HCT116 (cell line): Measurements from ENCODE around the gene SPON2. TPM values are rescaled to one million over a fixed set of nuclear protein-coding genes. Genes with fewer than 3 reads are reported as not detected.

Source experiments
- ATAC-seq: fragments of 200-7000 bp; cut with Tn5 transposase; 2 replicates; pipeline ENCODE4 v1.9.1; 2020; ENCODE audit warnings: mild to moderate bottlenecking, moderate library complexity
- BruUV-seq: library from RNA; stranded (reverse); fragments of 400-500 nt; replicated peaks from 2 replicates; lab custom pipeline; 2021; lab: Mats Ljungman, UMichigan
- CTCF ChIA-PET: fragments of 300-600 bp; sonication (Branson Sonifier 250); formaldehyde crosslinking; loops from one replicate; lab custom pipeline; 2021; ENCODE audit warnings: antibody characterized with exemption; lab: Charles Lee
- POLR2A ChIA-PET: fragments of 300-600, 350-600 bp; sonication (Branson Sonifier 250); formaldehyde crosslinking; loops from one replicate; lab custom pipeline; 2021; ENCODE audit warnings: antibody characterized with exemption; lab: Charles Lee
- RAD21 ChIA-PET, 2 experiments: fragments of 300-600 bp; sonication (Branson Sonifier 250); formaldehyde crosslinking; loops; one replicate each; lab custom pipeline; 2023; ENCODE audit warnings: low total read pairs in 2 of 2; ENCODE audit not compliant: uncharacterized antibody in 2 of 2, unreplicated experiment in 2 of 2, low non-redundant PET in 1 of 2; lab: Charles Lee
- DNase-seq: peaks from one replicate; pipeline ENCODE4 v3.0.0-alpha.2; 2010; ENCODE audit warnings: low read depth, low spot score
- H2AFZ ChIP-seq: fragments of 200-600 bp; shearing (Covaris generic), sonication (generic); 2 replicates; pipeline ENCODE4 v1.6.1; 2017; ENCODE audit warnings: low read depth, mixed run types, mixed read lengths, antibody characterized with exemption, low read length; ENCODE audit not compliant: poor library complexity, severe bottlenecking
- H3K27ac ChIP-seq: 2 replicates; pipeline ENCODE4 v1.5.1; 2012; ENCODE audit warnings: low read depth, low read length
- H3K27me3 ChIP-seq: fragments of 200-600 bp; sonication (generic); 2 replicates; pipeline ENCODE4 v1.6.1; 2016; ENCODE audit warnings: mixed run types, low read length, mixed read lengths; ENCODE audit not compliant: insufficient read depth
- H3K36me3 ChIP-seq, 2 experiments: fragments of 200-500 bp in 1 of 2; fragments of 200-600 bp in 1 of 2; sonication (Bioruptor generic) in 1 of 2; sonication (generic) in 1 of 2; 2 replicates each; pipeline versions ENCODE4 v1.5.1 to v1.6.1; 2014 to 2016; ENCODE audit warnings: low read length in 2 of 2, inconsistent platforms in 1 of 2, mixed read lengths in 1 of 2, mixed run types in 1 of 2; ENCODE audit not compliant: insufficient read depth in 2 of 2, control insufficient read depth in 1 of 2
- H3K4me1 ChIP-seq, 2 experiments: fragments of 200-600 bp in 1 of 2; sonication (generic) in 1 of 2; 2 replicates each; pipeline versions ENCODE4 v1.5.1 to v1.6.1; 2012 to 2017; ENCODE audit warnings: low read length in 2 of 2, inconsistent platforms in 1 of 2, mild to moderate bottlenecking in 1 of 2, mixed read lengths in 1 of 2, mixed run types in 1 of 2, moderate library complexity in 1 of 2; ENCODE audit not compliant: insufficient read depth in 2 of 2, control insufficient read depth in 1 of 2
- H3K4me2 ChIP-seq: fragments of 200-600 bp; sonication (generic); 2 replicates; pipeline ENCODE4 v1.6.1; 2017; ENCODE audit warnings: mixed run types, low read length, mixed read lengths
- H3K4me3 ChIP-seq, 2 experiments: fragments of 200-600 bp in 1 of 2; sonication (generic) in 1 of 2; replicated peaks in 1 of 2; 2 replicates each; pipeline ENCODE4 v1.5.1; 2011 to 2016; ENCODE audit warnings: low read length in 2 of 2, control low read depth in 1 of 2, low read depth in 1 of 2, mild to moderate bottlenecking in 1 of 2, mixed read lengths in 1 of 2, mixed run types in 1 of 2
- H3K79me2 ChIP-seq: fragments of 200-600 bp; sonication (generic); 2 replicates; pipeline ENCODE4 v1.6.1; 2017; ENCODE audit warnings: mild to moderate bottlenecking, mixed run types, low read length, moderate library complexity, mixed read lengths; ENCODE audit not compliant: insufficient read depth
- H3K9ac ChIP-seq: fragments of 200-600 bp; sonication (generic); 2 replicates; pipeline ENCODE4 v1.6.1; 2016; ENCODE audit warnings: low read length, mixed read lengths
- H3K9me2 ChIP-seq: fragments of 200-600 bp; sonication (generic), shearing (Covaris generic); 2 replicates; pipeline ENCODE4 v1.6.1; 2017; ENCODE audit warnings: mixed run types, mild to moderate bottlenecking, moderate library complexity; ENCODE audit not compliant: insufficient read depth
- H3K9me3 ChIP-seq, 2 experiments: fragments of 200-500 bp in 1 of 2; fragments of 200-600 bp in 1 of 2; sonication (Bioruptor generic) in 1 of 2; sonication (generic) in 1 of 2; 2 replicates each; pipeline ENCODE4 v1.6.1; 2014 to 2017; ENCODE audit warnings: low read length in 2 of 2, mixed read lengths in 2 of 2, inconsistent platforms in 1 of 2, low read depth in 1 of 2, mild to moderate bottlenecking in 1 of 2, mixed run types in 1 of 2, moderate library complexity in 1 of 2; ENCODE audit not compliant: control insufficient read depth in 1 of 2, insufficient read depth in 1 of 2
- H4K20me1 ChIP-seq: fragments of 200-600 bp; sonication (generic), shearing (Covaris generic); 2 replicates; pipeline ENCODE4 v1.6.1; 2017; ENCODE audit warnings: mixed run types, mild to moderate bottlenecking, moderate library complexity; ENCODE audit not compliant: insufficient read depth
- CBX3 ChIP-seq: IDR thresholded peaks from 2 replicates; pipeline ENCODE4 v1.6.1; 2012; ENCODE audit warnings: low read depth
- CEBPB ChIP-seq: IDR thresholded peaks from 2 replicates; pipeline ENCODE4 v1.6.1; 2012; ENCODE audit warnings: low read depth
- EGR1 ChIP-seq: IDR thresholded peaks from 2 replicates; pipeline ENCODE4 v1.6.1; 2012; ENCODE audit warnings: low read depth
- ELF1 ChIP-seq: IDR thresholded peaks from 2 replicates; pipeline ENCODE4 v1.6.1; 2012; ENCODE audit warnings: low read depth, borderline replicate concordance
- POLR2A ChIP-seq: IDR thresholded peaks from 2 replicates; pipeline ENCODE4 v1.7.0; 2011; ENCODE audit warnings: borderline replicate concordance; ENCODE audit not compliant: insufficient read depth, insufficient read length; ENCODE audit errors: extremely low read depth
- POLR2AphosphoS5 ChIP-seq: IDR thresholded peaks from 2 replicates; pipeline ENCODE4 v1.6.1; 2011; ENCODE audit warnings: mild to moderate bottlenecking, low read depth, low read length, moderate library complexity
- RAD21 ChIP-seq: IDR thresholded peaks from 2 replicates; pipeline ENCODE4 v1.6.1; 2012; ENCODE audit warnings: low read depth, mild to moderate bottlenecking
- SIN3A ChIP-seq: IDR thresholded peaks from 2 replicates; pipeline ENCODE4 v1.6.1; 2012; ENCODE audit warnings: low read depth
- TCF7L2 ChIP-seq: IDR thresholded peaks from 2 replicates; pipeline ENCODE4 v1.7.0; 2011; ENCODE audit warnings: borderline replicate concordance, inconsistent platforms; ENCODE audit not compliant: insufficient read depth, insufficient read length; ENCODE audit errors: extremely low read depth
- YY1 ChIP-seq: IDR thresholded peaks from 2 replicates; pipeline ENCODE4 v1.6.1; 2011; ENCODE audit warnings: low read length, low read depth, moderate library complexity, mild to moderate bottlenecking; ENCODE audit not compliant: insufficient replicate concordance; ENCODE audit errors: extremely low read depth
- ZFX ChIP-seq: fragments of 450-650 bp; IDR thresholded peaks from 2 replicates; pipeline ENCODE4 v1.6.1; 2017
- intact Hi-C: fragments of 100-400 bp; cut with micrococcal nuclease; formaldehyde crosslinking; loops from 2 replicates; pipeline ENCODE4 v1.10.0; 2022
- total RNA-seq: library from RNA; stranded (reverse); gene quantifications from one replicate; pipeline ENCODE4 v1.2.1, GENCODE V29; 2021; ENCODE audit not compliant: unreplicated experiment
- TF ChIP-seq, protein P1 (sequence below): IDR thresholded peaks from 2 replicates; pipeline ENCODE4 v1.6.1; 2011; ENCODE audit warnings: mild to moderate bottlenecking, low read length, moderate library complexity; ENCODE audit not compliant: insufficient replicate concordance; ENCODE audit errors: extremely low read depth
- TF ChIP-seq, protein P2 (sequence below), 3 experiments: fragments of 200-600 bp in 1 of 3; sonication (generic) in 1 of 3; IDR thresholded peaks in 2 of 3; conservative IDR thresholded peaks in 1 of 3; 2 replicates each; pipeline ENCODE4 v1.5.1; 2012 to 2017; ENCODE audit warnings: low read depth in 2 of 3, low read length in 2 of 3, antibody characterized with exemption in 1 of 3, borderline replicate concordance in 1 of 3, control low read depth in 1 of 3, mild to moderate bottlenecking in 1 of 3, mixed read lengths in 1 of 3, mixed run types in 1 of 3, moderate library complexity in 1 of 3; ENCODE audit not compliant: insufficient read depth in 1 of 3
- TF ChIP-seq, protein P3 (sequence below): IDR thresholded peaks from 2 replicates; pipeline ENCODE4 v1.6.1; 2012

The SPON2 gene
- total RNA-seq, 1 experiment from 2014 or later = 1.5 TPM

DNA sequence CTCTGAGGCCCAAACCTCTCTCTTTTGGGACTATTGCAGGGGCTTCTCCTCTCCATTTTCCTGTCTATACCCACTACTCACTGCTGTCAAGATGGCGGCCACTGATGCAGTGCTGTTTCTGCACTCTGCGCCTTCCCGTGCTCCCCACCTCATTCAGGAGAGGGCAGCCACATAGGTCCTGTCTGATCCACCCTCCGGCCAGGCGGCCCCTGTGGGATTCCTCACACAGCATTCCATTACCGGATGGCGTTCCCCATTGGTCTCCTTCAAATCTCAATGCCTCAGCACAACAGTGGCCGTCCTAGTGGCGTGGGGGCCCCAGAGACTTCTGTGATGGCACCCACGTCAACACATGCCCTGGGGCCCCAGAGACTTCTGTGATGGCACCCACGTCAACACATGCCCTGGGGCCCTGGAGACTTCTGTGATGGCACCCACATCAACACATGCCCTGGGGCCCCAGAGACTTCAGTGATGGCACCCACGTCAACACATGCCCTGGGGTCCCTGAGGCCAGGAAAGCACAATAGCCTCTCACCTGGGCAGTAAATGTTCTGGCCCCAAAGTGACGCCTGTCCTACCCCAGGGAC is 7.3 kb downstream of the SPON2 start:
- ATAC-seq = no peak
- POLR2A ChIA-PET = no interaction called here
- no peaks in the 10 kb centered on the region for H3K9me3 ChIP-seq

More for the DNA sequence above, 7.3 kb downstream of the SPON2 start:
- Histone ChIP-seq H2AFZ (no peak overlapping the region), H3K36me3 (no peaks in the 10 kb centered on the region), H4K20me1 (no peaks in the 10 kb centered on the region), H3K79me2 (no peaks in the 10 kb centered on the region), H3K4me2 (no peak overlapping the region), H3K4me1 (peaks cover 3 to 16% of the 10 kb centered on the region in 2 experiments; a peak in 3 of 4 replicates), H3K9me2 (no peaks in the 10 kb centered on the region), H3K4me3 (no peak overlapping the region), H3K27ac (no peak overlapping the region), H3K9ac (no peak overlapping the region), H3K27me3 (no peaks in the 10 kb centered on the region; the same call in 1 of the 2 replicates)
- RAD21 ChIA-PET = no interaction called here
- no peak for DNase-seq
- TF ChIP-seq CBX3 (no peak), POLR2AphosphoS5 (no peak), TCF7L2 (no peak), ELF1 (no peak), ZFX (no peak), CEBPB (no peak), POLR2A (no peak), RAD21 (no peak), YY1 (no peak), EGR1 (no peak), SIN3A (no peak)
- TF ChIP-seq, protein P1, sequence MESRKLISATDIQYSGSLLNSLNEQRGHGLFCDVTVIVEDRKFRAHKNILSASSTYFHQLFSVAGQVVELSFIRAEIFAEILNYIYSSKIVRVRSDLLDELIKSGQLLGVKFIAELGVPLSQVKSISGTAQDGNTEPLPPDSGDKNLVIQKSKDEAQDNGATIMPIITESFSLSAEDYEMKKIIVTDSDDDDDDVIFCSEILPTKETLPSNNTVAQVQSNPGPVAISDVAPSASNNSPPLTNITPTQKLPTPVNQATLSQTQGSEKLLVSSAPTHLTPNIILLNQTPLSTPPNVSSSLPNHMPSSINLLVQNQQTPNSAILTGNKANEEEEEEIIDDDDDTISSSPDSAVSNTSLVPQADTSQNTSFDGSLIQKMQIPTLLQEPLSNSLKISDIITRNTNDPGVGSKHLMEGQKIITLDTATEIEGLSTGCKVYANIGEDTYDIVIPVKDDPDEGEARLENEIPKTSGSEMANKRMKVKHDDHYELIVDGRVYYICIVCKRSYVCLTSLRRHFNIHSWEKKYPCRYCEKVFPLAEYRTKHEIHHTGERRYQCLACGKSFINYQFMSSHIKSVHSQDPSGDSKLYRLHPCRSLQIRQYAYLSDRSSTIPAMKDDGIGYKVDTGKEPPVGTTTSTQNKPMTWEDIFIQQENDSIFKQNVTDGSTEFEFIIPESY = no peak
- TF ChIP-seq, protein P2, sequence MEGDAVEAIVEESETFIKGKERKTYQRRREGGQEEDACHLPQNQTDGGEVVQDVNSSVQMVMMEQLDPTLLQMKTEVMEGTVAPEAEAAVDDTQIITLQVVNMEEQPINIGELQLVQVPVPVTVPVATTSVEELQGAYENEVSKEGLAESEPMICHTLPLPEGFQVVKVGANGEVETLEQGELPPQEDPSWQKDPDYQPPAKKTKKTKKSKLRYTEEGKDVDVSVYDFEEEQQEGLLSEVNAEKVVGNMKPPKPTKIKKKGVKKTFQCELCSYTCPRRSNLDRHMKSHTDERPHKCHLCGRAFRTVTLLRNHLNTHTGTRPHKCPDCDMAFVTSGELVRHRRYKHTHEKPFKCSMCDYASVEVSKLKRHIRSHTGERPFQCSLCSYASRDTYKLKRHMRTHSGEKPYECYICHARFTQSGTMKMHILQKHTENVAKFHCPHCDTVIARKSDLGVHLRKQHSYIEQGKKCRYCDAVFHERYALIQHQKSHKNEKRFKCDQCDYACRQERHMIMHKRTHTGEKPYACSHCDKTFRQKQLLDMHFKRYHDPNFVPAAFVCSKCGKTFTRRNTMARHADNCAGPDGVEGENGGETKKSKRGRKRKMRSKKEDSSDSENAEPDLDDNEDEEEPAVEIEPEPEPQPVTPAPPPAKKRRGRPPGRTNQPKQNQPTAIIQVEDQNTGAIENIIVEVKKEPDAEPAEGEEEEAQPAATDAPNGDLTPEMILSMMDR (IDR thresholded peaks at IDR 0.05 in 2 of 3, conservative IDR thresholded peaks at IDR 0.05 in 1 of 3; ENCODE audit: borderline replicate concordance in 1 of 3, insufficient read depth in 1 of 3, low read depth in 2 of 3, low read length in 2 of 3) = no peak
- TF ChIP-seq, protein P3, sequence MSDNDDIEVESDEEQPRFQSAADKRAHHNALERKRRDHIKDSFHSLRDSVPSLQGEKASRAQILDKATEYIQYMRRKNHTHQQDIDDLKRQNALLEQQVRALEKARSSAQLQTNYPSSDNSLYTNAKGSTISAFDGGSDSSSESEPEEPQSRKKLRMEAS = no peak
- CTCF ChIA-PET = no interaction called here
- BruUV-seq = no TSS peak
- intact Hi-C loops = no loop called here
